Parathyroid adenoma (tissue), 2 donors: ENCODE results near the gene UNC13A.
"Not testable (repeated sequence)": the region's sequence is repeated elsewhere in the genome, so short reads cannot be mapped to it uniquely, and the experiment has no call there.

Experiments
- H2AFZ ChIP-seq: fragments of 300-600 bp; sonication (generic); one replicate; pipeline ENCODE4 v1.7.0; 2017; ENCODE audit warnings: antibody characterized with exemption, mild to moderate bottlenecking
- H3K27ac ChIP-seq: fragments of 300-600 bp; sonication (generic); one replicate; pipeline ENCODE4 v1.7.0; 2017
- H3K27me3 ChIP-seq: fragments of 300-600 bp; sonication (generic); one replicate; pipeline ENCODE4 v1.7.0; 2017; ENCODE audit warnings: low read length; ENCODE audit not compliant: control insufficient read depth, insufficient read depth
- H3K36me3 ChIP-seq: fragments of 300-600 bp; sonication (generic); one replicate; pipeline ENCODE4 v1.7.0; 2017; ENCODE audit warnings: low read length; ENCODE audit not compliant: control insufficient read depth, insufficient read depth
- H3K4me1 ChIP-seq: fragments of 300-600 bp; sonication (generic); one replicate; pipeline ENCODE4 v1.7.0; 2017; ENCODE audit warnings: control low read depth
- H3K4me2 ChIP-seq: fragments of 300-600 bp; sonication (generic); one replicate; pipeline ENCODE4 v1.7.0; 2017; ENCODE audit warnings: low read length
- H3K4me3 ChIP-seq: fragments of 300-600 bp; sonication (generic); one replicate; pipeline ENCODE4 v1.7.0; 2017; ENCODE audit warnings: low read depth, low read length
- H3K79me2 ChIP-seq: fragments of 300-600 bp; sonication (generic); one replicate; pipeline ENCODE4 v1.7.0; 2017; ENCODE audit warnings: control low read depth
- H3K9ac ChIP-seq: fragments of 300-600 bp; sonication (generic); one replicate; pipeline ENCODE4 v1.7.0; 2017; ENCODE audit warnings: mild to moderate bottlenecking
- H3K9me3 ChIP-seq: fragments of 300-600 bp; sonication (generic); one replicate; pipeline ENCODE4 v1.7.0; 2017; ENCODE audit warnings: low read length; ENCODE audit not compliant: control insufficient read depth
- CTCF ChIP-seq: fragments of 300-600 bp; sonication (generic); IDR thresholded peaks from one replicate; pipeline ENCODE4 v1.7.0; 2017; ENCODE audit warnings: antibody characterized with exemption, mild to moderate bottlenecking
- donor health status: primary hyperparathyroidism.

Gene UNC13A

GRCh38 chr19:17590866-17591265 lies 97.3 kb downstream of the UNC13A start:
- Histone ChIP-seq H3K36me3 (no peaks in the 10 kb centered on the region), H3K4me3 (no peak overlapping the region), H3K9me3 (no peaks in the 10 kb centered on the region), H3K79me2 (no peaks in the 10 kb centered on the region), H3K4me1 (no peaks in the 10 kb centered on the region), H3K27ac (no peak overlapping the region), H3K4me2 (no peak overlapping the region), H3K9ac (no peak overlapping the region), H3K27me3 (no peaks in the 10 kb centered on the region), H2AFZ (no peak overlapping the region)
- TF ChIP-seq CTCF = no peak

GRCh38 chr19:17585395-17585794 lies 102.8 kb downstream of the UNC13A start:
- H3K27ac ChIP-seq, H3K79me2 ChIP-seq, H2AFZ ChIP-seq, H3K4me2 ChIP-seq, H3K9me3 ChIP-seq, H3K36me3 ChIP-seq, H3K4me3 ChIP-seq, H3K27me3 ChIP-seq, H3K9ac ChIP-seq, H3K4me1 ChIP-seq: not testable (repeated sequence)

- H3K4me1 ChIP-seq = no peaks in the 10 kb centered on the region
- H3K79me2 ChIP-seq = no peaks in the 10 kb centered on the region
- no peak for TF ChIP-seq CTCF
- no peaks in the 10 kb centered on the region for H3K27me3 ChIP-seq
- no peak overlapping the region for H3K4me3 ChIP-seq
- no peaks in the 10 kb centered on the region for H3K36me3 ChIP-seq
- H3K4me2 ChIP-seq = no peak overlapping the region
- no peak overlapping the region for H3K27ac ChIP-seq
- H3K9me3 ChIP-seq = no peaks in the 10 kb centered on the region
- H3K9ac ChIP-seq = no peak overlapping the region
- H2AFZ ChIP-seq = no peak overlapping the region
These were observed 104.0 kb downstream of the UNC13A start for GRCh38 chr19:17584132-17584531.

- H3K4me1 ChIP-seq = no peaks in the 10 kb centered on the region
- no peaks in the 10 kb centered on the region for H3K27me3 ChIP-seq
- H2AFZ ChIP-seq = no peak overlapping the region
- H3K4me2 ChIP-seq = no peak overlapping the region
- no peak overlapping the region for H3K27ac ChIP-seq
- no peaks in the 10 kb centered on the region for H3K36me3 ChIP-seq
- H3K9me3 ChIP-seq = no peaks in the 10 kb centered on the region
- H3K79me2 ChIP-seq = no peaks in the 10 kb centered on the region
- no peak overlapping the region for H3K4me3 ChIP-seq
- TF ChIP-seq CTCF = no peak
- no peak overlapping the region for H3K9ac ChIP-seq
These were observed 105.5 kb downstream of the UNC13A start for GRCh38 chr19:17582613-17583012.

DNA sequence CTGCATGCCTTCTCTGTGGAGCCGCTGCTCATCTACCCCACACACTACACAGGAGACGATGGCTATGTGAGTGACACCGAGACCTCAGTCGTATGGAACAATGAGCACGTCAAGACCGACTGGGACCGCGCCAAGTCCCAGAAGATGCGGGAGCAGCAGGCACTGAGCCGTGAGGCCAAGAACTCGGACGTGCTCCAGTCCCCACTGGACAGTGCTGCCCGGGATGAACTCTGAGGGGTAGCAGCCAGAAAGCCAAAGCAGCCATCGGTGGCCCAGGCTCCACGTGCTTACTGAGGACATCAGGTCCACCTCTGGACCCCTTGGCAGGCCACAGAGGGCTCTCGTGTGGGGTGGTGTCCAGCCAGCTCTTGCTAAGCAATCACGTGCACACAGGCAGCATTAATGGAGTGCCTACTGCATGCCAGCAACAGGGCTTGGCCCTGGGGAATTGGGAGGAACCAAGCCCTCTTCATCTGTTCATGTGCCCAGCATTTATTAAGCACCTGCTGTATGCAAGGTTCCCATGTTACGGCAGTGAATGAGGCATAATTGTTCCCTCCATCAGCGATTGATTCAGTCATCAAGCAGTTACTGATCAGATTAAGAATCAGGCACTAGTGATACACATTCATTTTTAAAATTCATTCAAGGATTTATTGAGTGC lies 106.8 kb downstream of the UNC13A start:
- H3K4me2 ChIP-seq = no peak overlapping the region
- TF ChIP-seq CTCF = no peak
- no peaks in the 10 kb centered on the region for H3K27me3 ChIP-seq
- no peaks in the 10 kb centered on the region for H3K9me3 ChIP-seq
- H3K4me1 ChIP-seq = no peaks in the 10 kb centered on the region
- no peak overlapping the region for H3K27ac ChIP-seq
- no peak overlapping the region for H3K9ac ChIP-seq
- no peaks in the 10 kb centered on the region for H3K36me3 ChIP-seq
- H2AFZ ChIP-seq = no peak overlapping the region
- no peaks in the 10 kb centered on the region for H3K79me2 ChIP-seq
- no peak overlapping the region for H3K4me3 ChIP-seq
